Measurements from ENCODE around the gene BGLAP. TPM values are rescaled to one million over a fixed set of nuclear protein-coding genes. Genes with fewer than 3 reads are reported as not detected.

Gene BGLAP
- total and polyA plus RNA-seq, 9 donors, result 1.4 to 4.6 (median 1.9) TPM; not detected in 1

GRCh38 chr1:156195853-156196252 lies 46.1 kb upstream of the BGLAP start:
- 74 to 81% (median 80%) methylated on average over 4 of the region's 4 CpGs for WGBS, 3 donors
- DNase-seq, result no peak
- no peak overlapping the region for H3K27ac ChIP-seq
- TF ChIP-seq POLR2A (IDR thresholded peaks at IDR 0.05) (no peak), EP300 (IDR thresholded peaks at IDR 0.05) (no peak), CTCF (IDR thresholded peaks at IDR 0.05) (no peak)
- H3K4me1 ChIP-seq (ENCODE audit: insufficient read depth), result no peaks in the 10 kb centered on the region
- H3K4me3 ChIP-seq, result no peak overlapping the region
- H3K9me3 ChIP-seq, result no peaks in the 10 kb centered on the region
- no peaks in the 10 kb centered on the region for H3K36me3 ChIP-seq
- intact Hi-C loops (cut with DNase I), result no loop called here
- no peaks in the 10 kb centered on the region for H3K27me3 ChIP-seq

- TF ChIP-seq CTCF (IDR thresholded peaks at IDR 0.05), result no peak
- no peak for TF ChIP-seq POLR2A (IDR thresholded peaks at IDR 0.05)
- TF ChIP-seq EP300 (IDR thresholded peaks at IDR 0.05), result no peak
- Histone ChIP-seq H3K4me1 (ENCODE audit: insufficient read depth) (no peaks in the 10 kb centered on the region), H3K27ac (no peak overlapping the region), H3K9me3 (no peaks in the 10 kb centered on the region), H3K36me3 (no peaks in the 10 kb centered on the region), H3K27me3 (no peaks in the 10 kb centered on the region), H3K4me3 (no peak overlapping the region)
- intact Hi-C loops (cut with DNase I), result no loop called here
- WGBS, 3 donors, result 64 to 72% (median 70%) methylated on average over 2 of the region's 2 CpGs
- no peak for DNase-seq
Observed at GRCh38 chr1:156196445-156196844, 45.5 kb upstream of the BGLAP start.

- H3K9me3 ChIP-seq, result no peaks in the 10 kb centered on the region
- no peaks in the 10 kb centered on the region for H3K27me3 ChIP-seq
- H3K27ac ChIP-seq, result no peak overlapping the region
- no peak for TF ChIP-seq CTCF (IDR thresholded peaks at IDR 0.05)
- TF ChIP-seq POLR2A (IDR thresholded peaks at IDR 0.05), result no peak
- TF ChIP-seq EP300 (IDR thresholded peaks at IDR 0.05), result no peak
- H3K36me3 ChIP-seq, result no peaks in the 10 kb centered on the region
- no peaks in the 10 kb centered on the region for H3K4me1 ChIP-seq (ENCODE audit: insufficient read depth)
- DNase-seq, result no peak
- intact Hi-C loops (cut with DNase I), result no loop called here
- no peak overlapping the region for H3K4me3 ChIP-seq
- 76 to 83% (median 81%) methylated on average over 5 of the region's 5 CpGs for WGBS, 3 donors
Observed at GRCh38 chr1:156198831-156199349, 43.1 kb upstream of the BGLAP start.

- 92 to 97% (median 95%) methylated on average over 8 of the region's 8 CpGs for WGBS, 3 donors
Observed at GRCh38 chr1:156200044-156200443, 41.9 kb upstream of the BGLAP start.

More at GRCh38 chr1:156200044-156200443, 41.9 kb upstream of the BGLAP start:
- DNase-seq, result no peak
- intact Hi-C loops (cut with DNase I), result no loop called here
- H3K27ac ChIP-seq, result no peak overlapping the region
- TF ChIP-seq CTCF (IDR thresholded peaks at IDR 0.05) (no peak), EP300 (IDR thresholded peaks at IDR 0.05) (no peak), POLR2A (IDR thresholded peaks at IDR 0.05) (no peak)
- H3K4me1 ChIP-seq (ENCODE audit: insufficient read depth), result no peaks in the 10 kb centered on the region
- H3K4me3 ChIP-seq, result no peak overlapping the region
- no peaks in the 10 kb centered on the region for H3K36me3 ChIP-seq
- no peaks in the 10 kb centered on the region for H3K9me3 ChIP-seq
- no peaks in the 10 kb centered on the region for H3K27me3 ChIP-seq
